ENCODE measurements around the gene BMP10. TPM values are rescaled to one million over a fixed set of nuclear protein-coding genes. Genes with fewer than 3 reads are reported as not detected.
"Not testable (repeated sequence)": the region's sequence is repeated elsewhere in the genome, so short reads cannot be mapped to it uniquely, and the experiment has no call there.

The BMP10 gene
- total RNA-seq, 1 donor from 2014 or later: not detected

DNA sequence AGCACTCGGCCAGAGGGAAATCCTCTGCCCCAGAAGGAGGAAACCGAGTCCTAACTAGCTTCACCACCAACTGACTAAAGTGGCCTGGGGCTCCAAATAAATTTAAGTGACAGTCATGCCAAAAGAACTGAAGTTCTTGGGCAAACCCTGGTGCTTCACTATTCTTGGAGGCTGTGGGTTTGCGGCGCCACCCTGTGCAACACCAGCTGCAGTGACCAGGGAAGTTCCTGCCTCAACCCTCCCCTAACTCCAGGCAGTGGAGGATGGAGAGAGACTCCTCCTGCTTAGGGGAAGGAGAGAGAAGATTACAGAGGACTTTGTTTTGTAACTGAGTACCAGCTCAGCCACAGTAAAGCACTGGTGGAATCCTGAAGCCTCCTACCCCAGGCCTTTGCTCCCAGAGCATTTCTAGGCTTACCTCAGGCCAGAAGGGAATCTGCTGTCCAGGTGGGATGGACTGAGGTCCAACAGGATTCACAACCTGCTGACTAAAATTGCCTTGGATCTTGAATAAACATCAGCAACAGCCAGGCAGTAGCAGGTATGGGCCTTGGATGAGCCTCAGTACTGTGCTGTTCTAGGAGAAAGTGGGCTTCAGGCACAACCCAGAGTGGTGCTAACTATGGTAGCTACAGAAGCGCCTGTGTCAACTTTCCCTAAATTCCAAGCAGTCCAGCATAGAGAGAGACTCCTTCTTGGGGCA is 29.4 kb upstream of the BMP10 start:
- TF ChIP-seq, protein P1, sequence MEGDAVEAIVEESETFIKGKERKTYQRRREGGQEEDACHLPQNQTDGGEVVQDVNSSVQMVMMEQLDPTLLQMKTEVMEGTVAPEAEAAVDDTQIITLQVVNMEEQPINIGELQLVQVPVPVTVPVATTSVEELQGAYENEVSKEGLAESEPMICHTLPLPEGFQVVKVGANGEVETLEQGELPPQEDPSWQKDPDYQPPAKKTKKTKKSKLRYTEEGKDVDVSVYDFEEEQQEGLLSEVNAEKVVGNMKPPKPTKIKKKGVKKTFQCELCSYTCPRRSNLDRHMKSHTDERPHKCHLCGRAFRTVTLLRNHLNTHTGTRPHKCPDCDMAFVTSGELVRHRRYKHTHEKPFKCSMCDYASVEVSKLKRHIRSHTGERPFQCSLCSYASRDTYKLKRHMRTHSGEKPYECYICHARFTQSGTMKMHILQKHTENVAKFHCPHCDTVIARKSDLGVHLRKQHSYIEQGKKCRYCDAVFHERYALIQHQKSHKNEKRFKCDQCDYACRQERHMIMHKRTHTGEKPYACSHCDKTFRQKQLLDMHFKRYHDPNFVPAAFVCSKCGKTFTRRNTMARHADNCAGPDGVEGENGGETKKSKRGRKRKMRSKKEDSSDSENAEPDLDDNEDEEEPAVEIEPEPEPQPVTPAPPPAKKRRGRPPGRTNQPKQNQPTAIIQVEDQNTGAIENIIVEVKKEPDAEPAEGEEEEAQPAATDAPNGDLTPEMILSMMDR (conservative IDR thresholded peaks at IDR 0.05; ENCODE audit: low read depth, low read length): no peak
- no peak for DNase-seq (ENCODE audit: low read depth)

GRCh38 chr2:68895981-68896380 is 24.8 kb upstream of the BMP10 start:
- not testable (repeated sequence) for H3K4me3 ChIP-seq (ENCODE audit: low read depth, low read length); DNase-seq (ENCODE audit: low read depth)

More for the DNA sequence above, 29.4 kb upstream of the BMP10 start:
- H3K4me3 ChIP-seq (ENCODE audit: low read depth, low read length): no peak overlapping the region

DNA sequence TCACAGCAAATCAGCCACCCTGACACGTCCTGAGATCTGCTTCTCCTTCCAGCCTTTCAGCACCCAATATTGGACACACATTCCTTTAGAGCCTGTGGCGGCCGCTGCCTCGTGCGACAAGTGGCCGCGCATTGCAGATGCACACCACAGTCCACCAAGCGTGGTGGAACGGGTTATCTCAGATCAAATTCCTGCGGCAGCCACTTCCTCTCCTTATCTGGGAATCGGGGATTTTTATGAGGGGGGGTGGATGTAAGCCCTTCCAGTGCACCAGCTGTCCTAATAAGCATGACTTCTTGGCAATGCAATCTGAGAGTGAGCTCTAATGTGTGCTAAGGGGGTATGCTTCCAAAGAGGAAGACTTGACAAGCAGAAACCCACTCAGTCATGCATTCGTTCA is 18.3 kb upstream of the BMP10 start:
- no peak for DNase-seq (ENCODE audit: low read depth)
- TF ChIP-seq, protein P1 (conservative IDR thresholded peaks at IDR 0.05; ENCODE audit: low read depth, low read length): no peak
- no peak overlapping the region for H3K4me3 ChIP-seq (ENCODE audit: low read depth, low read length)

DNA sequence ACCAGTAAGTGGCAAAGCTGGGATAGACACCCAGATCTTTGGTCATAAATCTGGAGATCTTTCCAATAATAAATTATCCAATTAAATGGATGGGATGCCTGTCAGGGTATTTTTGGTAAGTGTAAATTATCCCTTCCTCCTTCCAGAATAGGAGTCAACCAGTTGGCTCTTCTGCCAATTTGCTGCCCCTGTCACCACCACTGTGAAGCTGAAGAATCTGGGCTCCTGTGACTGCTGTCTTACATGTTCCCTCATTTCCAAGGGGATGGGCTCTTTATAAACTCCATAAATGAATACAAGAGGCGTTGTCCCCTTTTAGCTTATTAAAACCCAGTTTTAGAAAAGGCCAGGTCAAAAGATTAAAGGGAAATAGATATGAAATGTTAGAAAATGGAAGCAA is 17.8 kb upstream of the BMP10 start:
- no peak for DNase-seq (ENCODE audit: low read depth)
- TF ChIP-seq, protein P1 (conservative IDR thresholded peaks at IDR 0.05; ENCODE audit: low read depth, low read length): no peak
- no peak overlapping the region for H3K4me3 ChIP-seq (ENCODE audit: low read depth, low read length)

- H3K4me3 ChIP-seq (ENCODE audit: low read depth, low read length): no peak overlapping the region
- TF ChIP-seq, protein P1 (conservative IDR thresholded peaks at IDR 0.05; ENCODE audit: low read depth, low read length): no peak
- DNase-seq (ENCODE audit: low read depth): no peak
Observed at GRCh38 chr2:68888038-68888704, 17.0 kb upstream of the BMP10 start.

- TF ChIP-seq, protein P1 (conservative IDR thresholded peaks at IDR 0.05; ENCODE audit: low read depth, low read length): no peak
- DNase-seq (ENCODE audit: low read depth): no peak
- no peak overlapping the region for H3K4me3 ChIP-seq (ENCODE audit: low read depth, low read length)
Observed at GRCh38 chr2:68885811-68886075, 14.5 kb upstream of the BMP10 start.

DNA sequence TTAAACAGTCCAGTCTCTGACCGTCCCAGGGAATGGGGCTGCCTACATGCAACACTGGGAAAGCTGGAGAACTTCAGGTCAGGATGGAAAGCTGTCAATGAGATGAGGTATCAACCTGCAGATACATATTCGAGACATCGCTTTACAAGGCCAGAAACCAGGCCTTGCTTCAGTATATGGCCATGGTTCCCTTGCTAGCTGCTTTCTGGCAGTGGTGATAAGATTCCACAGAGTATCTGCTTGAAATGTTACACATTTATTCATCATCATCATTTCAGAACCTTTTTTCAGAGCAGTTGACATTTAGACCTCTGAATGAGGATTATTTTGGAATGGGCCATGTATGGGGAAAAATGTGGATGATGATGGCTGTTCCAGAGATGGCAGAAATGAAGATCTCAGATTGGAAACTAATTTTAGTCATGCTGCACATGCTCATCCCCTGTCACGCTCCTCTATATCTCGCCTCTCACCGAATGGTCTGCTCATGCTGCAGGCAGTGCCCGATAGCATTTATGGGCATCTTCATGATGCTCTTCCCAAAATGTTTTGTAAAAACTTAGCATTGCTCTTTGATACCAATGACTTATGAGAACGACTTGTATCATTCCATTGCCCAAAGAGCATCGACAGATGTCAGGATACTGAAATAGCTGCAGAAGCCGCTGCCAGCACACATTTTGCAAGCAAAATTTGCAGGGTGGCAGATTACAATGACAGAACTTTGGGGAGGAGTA is 14.0 kb upstream of the BMP10 start:
- DNase-seq (ENCODE audit: low read depth): no peak
- H3K4me3 ChIP-seq (ENCODE audit: low read depth, low read length): no peak overlapping the region
- TF ChIP-seq, protein P1 (conservative IDR thresholded peaks at IDR 0.05; ENCODE audit: low read depth, low read length): no peak

Data from epithelial cell of proximal tubule (primary cell).